ENCODE measurements around the gene APLNR. TPM values are rescaled to one million over a fixed set of nuclear protein-coding genes. Genes with fewer than 3 reads are reported as not detected.

Gene APLNR
- polyA plus RNA-seq, 1 donor (not counting 4 experiments of a cell fraction or from before 2014, with no cell fraction given): not detected

GRCh38 chr11:57249384-57250319 is 12.6 kb upstream of the APLNR start:
- peak; percentile 17 for FAIRE-seq
- Histone ChIP-seq H3K9me1 (ENCODE audit: control insufficient read depth, extremely low read depth, insufficient read depth, low read length) (no peaks in the 10 kb centered on the region), H3K4me2 (ENCODE audit: control insufficient read depth, extremely low read depth, insufficient read depth, low read depth, low read length) (peak overlapping the region; percentile 50), H3K79me2 (ENCODE audit: control insufficient read depth, insufficient read depth, low read length) (no peaks in the 10 kb centered on the region), H3K27me3 (ENCODE audit: control insufficient read depth, extremely low read depth, insufficient read depth, low read length) (no peaks in the 10 kb centered on the region), H3K4me3 (ENCODE audit: control insufficient read depth in 2 of 3, extremely low read depth in 1 of 3, insufficient read depth in 2 of 3, low read depth in 1 of 3, low read length in 3 of 3) (peak overlapping the region in 1 of 3 experiments; percentile 49), H4K20me1 (ENCODE audit: control insufficient read depth, extremely low read depth, insufficient read depth, low read length) (no peaks in the 10 kb centered on the region), H3K36me3 (ENCODE audit: control insufficient read depth in 2 of 2, extremely low read depth in 1 of 2, insufficient read depth in 2 of 2, low read length in 2 of 2) (no peaks in the 10 kb centered on the region), H2AFZ (ENCODE audit: control insufficient read depth, low read length) (no peak overlapping the region), H3K9ac (ENCODE audit: control insufficient read depth, extremely low read depth, insufficient read depth, low read length) (peak overlapping the region; percentile 18), H3K4me1 (ENCODE audit: control insufficient read depth, extremely low read depth, insufficient read depth, low read length) (peaks cover 13% of the 10 kb centered on the region), H3K9me3 (ENCODE audit: control insufficient read depth, low read depth, low read length) (no peaks in the 10 kb centered on the region), H3K27ac (ENCODE audit: control insufficient read depth, insufficient read depth, low read length) (peak overlapping the region; percentile 22)
- DNase-seq (ENCODE audit: low read depth, low spot score): peak; percentile 9
- dilution Hi-C loops (cut with MboI; ENCODE audit: extremely low pct_ligation_motif_present, low sequenced_read_pairs): no loop called here
- TF ChIP-seq EZH2 (IDR thresholded peaks at IDR 0.05; ENCODE audit: low read length): no peak
- peak; percentile 81 to 84 (median 82) for TF ChIP-seq CTCF (optimal IDR thresholded peaks at IDR 0.05 in 1 of 3, IDR thresholded peaks at IDR 0.05 in 1 of 3, conservative IDR thresholded peaks at IDR 0.05 in 1 of 3; ENCODE audit: extremely low read depth in 1 of 3, insufficient read depth in 2 of 3, low read length in 3 of 3)

GRCh38 chr11:57248780-57249383 is 11.8 kb upstream of the APLNR start:
- Histone ChIP-seq H3K4me2 (ENCODE audit: control insufficient read depth, extremely low read depth, insufficient read depth, low read depth, low read length) (peak overlapping the region; percentile 50), H2AFZ (ENCODE audit: control insufficient read depth, low read length) (no peak overlapping the region), H3K9ac (ENCODE audit: control insufficient read depth, extremely low read depth, insufficient read depth, low read length) (peak overlapping the region; percentile 18), H3K4me1 (ENCODE audit: control insufficient read depth, extremely low read depth, insufficient read depth, low read length) (peaks cover 13% of the 10 kb centered on the region), H3K9me1 (ENCODE audit: control insufficient read depth, extremely low read depth, insufficient read depth, low read length) (no peaks in the 10 kb centered on the region), H3K4me3 (ENCODE audit: control insufficient read depth in 2 of 3, extremely low read depth in 1 of 3, insufficient read depth in 2 of 3, low read depth in 1 of 3, low read length in 3 of 3) (peak overlapping the region in 1 of 3 experiments; percentile 49), H3K79me2 (ENCODE audit: control insufficient read depth, insufficient read depth, low read length) (no peaks in the 10 kb centered on the region), H3K27ac (ENCODE audit: control insufficient read depth, insufficient read depth, low read length) (peak overlapping the region; percentile 22), H3K36me3 (ENCODE audit: control insufficient read depth in 2 of 2, extremely low read depth in 1 of 2, insufficient read depth in 2 of 2, low read length in 2 of 2) (no peaks in the 10 kb centered on the region), H4K20me1 (ENCODE audit: control insufficient read depth, extremely low read depth, insufficient read depth, low read length) (no peaks in the 10 kb centered on the region), H3K27me3 (ENCODE audit: control insufficient read depth, extremely low read depth, insufficient read depth, low read length) (no peaks in the 10 kb centered on the region), H3K9me3 (ENCODE audit: control insufficient read depth, low read depth, low read length) (no peaks in the 10 kb centered on the region)
- dilution Hi-C loops (cut with MboI; ENCODE audit: extremely low pct_ligation_motif_present, low sequenced_read_pairs): no loop called here
- DNase-seq (ENCODE audit: low read depth, low spot score) (no peak), FAIRE-seq (no peak)
- TF ChIP-seq EZH2 (IDR thresholded peaks at IDR 0.05; ENCODE audit: low read length): no peak
- peak; percentile 70 to 90 (median 83) for TF ChIP-seq CTCF (optimal IDR thresholded peaks at IDR 0.05 in 1 of 3, IDR thresholded peaks at IDR 0.05 in 1 of 3, conservative IDR thresholded peaks at IDR 0.05 in 1 of 3; ENCODE audit: extremely low read depth in 1 of 3, insufficient read depth in 2 of 3, low read length in 3 of 3)
